ENCODE results near the gene SERINC5. TPM values are rescaled to one million over a fixed set of nuclear protein-coding genes. Genes with fewer than 3 reads are reported as not detected.

SERINC5 gene
- total RNA-seq, 1 experiment from 2014 or later, result 5.7 TPM

DNA sequence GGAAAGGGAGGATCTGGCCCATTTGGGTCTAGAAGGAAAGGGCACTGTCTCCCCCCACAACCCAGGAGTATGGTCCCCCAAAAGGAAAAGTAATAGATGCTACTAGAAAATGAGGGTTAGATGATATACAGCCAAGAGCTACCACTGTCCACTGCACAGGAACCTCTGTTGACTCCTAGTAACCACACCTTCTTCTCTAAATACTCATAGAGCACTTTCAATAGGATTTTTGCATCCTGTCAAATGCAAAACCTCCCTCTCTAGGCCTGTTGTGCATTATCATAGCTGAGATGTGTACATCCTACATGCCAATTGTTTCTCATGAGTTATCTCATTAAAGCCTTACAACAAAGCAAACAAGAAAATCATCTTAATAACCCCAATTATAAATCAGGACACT lies 153.9 kb downstream of the SERINC5 start:
- intact Hi-C loops (cut with micrococcal nuclease), result no loop called here
- no peaks in the 10 kb centered on the region for H3K79me2 ChIP-seq (ENCODE audit: low read length)
- no peak overlapping the region for H3K9ac ChIP-seq (ENCODE audit: low read length)
- no peak for TF ChIP-seq CTCF (conservative IDR thresholded peaks at IDR 0.05; ENCODE audit: low read depth, low read length)
- no peak for TF ChIP-seq EZH2 (IDR thresholded peaks at IDR 0.05; ENCODE audit: low read length, unreplicated experiment)
- TF ChIP-seq EZH2phosphoT487 (IDR thresholded peaks at IDR 0.05; ENCODE audit: borderline replicate concordance, low read length), result no peak
- ATAC-seq (no peak), DNase-seq (no peak)
- no peaks in the 10 kb centered on the region for H3K4me1 ChIP-seq (ENCODE audit: insufficient read depth, low read length)
- H3K27ac ChIP-seq (ENCODE audit: low read length), result no peak overlapping the region
- H3K36me3 ChIP-seq (ENCODE audit: low read depth, low read length), result no peaks in the 10 kb centered on the region
- H3K4me3 ChIP-seq (ENCODE audit: low read length), result no peak overlapping the region
- no peak overlapping the region for H3K4me2 ChIP-seq (ENCODE audit: low read length)
- H2AFZ ChIP-seq (ENCODE audit: low read length), result no peak overlapping the region
- no peaks in the 10 kb centered on the region for H3K9me3 ChIP-seq (ENCODE audit: low read length)
- H3K27me3 ChIP-seq (ENCODE audit: low read length), result no peaks in the 10 kb centered on the region
- H3K9me2 ChIP-seq (replicated peaks; ENCODE audit: low read length), result no peaks in the 10 kb centered on the region
- BruUV-seq (replicated peaks), result no TSS peak
- CTCF ChIA-PET, result no interaction called here
- H4K20me1 ChIP-seq (ENCODE audit: low read length), result no peaks in the 10 kb centered on the region
- H3F3A ChIP-seq (ENCODE audit: low read length, unreplicated experiment), result no peaks in the 10 kb centered on the region
- POLR2A ChIA-PET (ENCODE audit: unreplicated experiment), result no interaction called here

- no peaks in the 10 kb centered on the region for H3K9me3 ChIP-seq (ENCODE audit: low read length)
- H3K27ac ChIP-seq (ENCODE audit: low read length), result no peak overlapping the region
- ATAC-seq, result no peak
- CTCF ChIA-PET, result no interaction called here
- no peak overlapping the region for H3K9ac ChIP-seq (ENCODE audit: low read length)
- H3K27me3 ChIP-seq (ENCODE audit: low read length), result no peaks in the 10 kb centered on the region
- DNase-seq, result no peak
- POLR2A ChIA-PET (ENCODE audit: unreplicated experiment), result no interaction called here
- BruUV-seq (replicated peaks), result no TSS peak
- TF ChIP-seq EZH2 (IDR thresholded peaks at IDR 0.05; ENCODE audit: low read length, unreplicated experiment), result no peak
- no peak for TF ChIP-seq EZH2phosphoT487 (IDR thresholded peaks at IDR 0.05; ENCODE audit: borderline replicate concordance, low read length)
- TF ChIP-seq CTCF (conservative IDR thresholded peaks at IDR 0.05; ENCODE audit: low read depth, low read length), result no peak
- no peak overlapping the region for H3K4me3 ChIP-seq (ENCODE audit: low read length)
- H4K20me1 ChIP-seq (ENCODE audit: low read length), result no peaks in the 10 kb centered on the region
- intact Hi-C loops (cut with micrococcal nuclease), result no loop called here
- H3K9me2 ChIP-seq (replicated peaks; ENCODE audit: low read length), result no peaks in the 10 kb centered on the region
- no peaks in the 10 kb centered on the region for H3F3A ChIP-seq (ENCODE audit: low read length, unreplicated experiment)
- H3K79me2 ChIP-seq (ENCODE audit: low read length), result no peaks in the 10 kb centered on the region
- H3K4me1 ChIP-seq (ENCODE audit: insufficient read depth, low read length), result no peaks in the 10 kb centered on the region
- no peak overlapping the region for H3K4me2 ChIP-seq (ENCODE audit: low read length)
- H2AFZ ChIP-seq (ENCODE audit: low read length), result no peak overlapping the region
- no peaks in the 10 kb centered on the region for H3K36me3 ChIP-seq (ENCODE audit: low read depth, low read length)
Measured at GRCh38 chr5:80097451-80097850, 158.4 kb downstream of the SERINC5 start.

GRCh38 chr5:80094236-80094738 lies 161.6 kb downstream of the SERINC5 start:
- Histone ChIP-seq H3K4me3 (ENCODE audit: low read length) (no peak overlapping the region), H3K36me3 (ENCODE audit: low read depth, low read length) (no peaks in the 10 kb centered on the region), H3K79me2 (ENCODE audit: low read length) (no peaks in the 10 kb centered on the region), H2AFZ (ENCODE audit: low read length) (no peak overlapping the region), H3K9me3 (ENCODE audit: low read length) (no peaks in the 10 kb centered on the region), H3K9me2 (replicated peaks; ENCODE audit: low read length) (no peaks in the 10 kb centered on the region), H3K9ac (ENCODE audit: low read length) (no peak overlapping the region), H3K27ac (ENCODE audit: low read length) (no peak overlapping the region), H3K4me1 (ENCODE audit: insufficient read depth, low read length) (no peaks in the 10 kb centered on the region), H4K20me1 (ENCODE audit: low read length) (no peaks in the 10 kb centered on the region), H3K27me3 (ENCODE audit: low read length) (no peaks in the 10 kb centered on the region), H3F3A (ENCODE audit: low read length, unreplicated experiment) (no peaks in the 10 kb centered on the region), H3K4me2 (ENCODE audit: low read length) (no peak overlapping the region)
- intact Hi-C loops (cut with micrococcal nuclease), result loop anchor here (5.0 kb wide), 1 partner anchor 83 kb away; no protein-coding TSS in a partner anchor
- ChIA-PET CTCF (interaction anchor here (0.6 kb wide), 1 partner anchor 212 kb away, joined by 4 read pairs; no protein-coding TSS in a partner anchor), POLR2A (ENCODE audit: unreplicated experiment) (no interaction called here)
- BruUV-seq (replicated peaks), result no TSS peak
- ATAC-seq, result no peak
- TF ChIP-seq EZH2 (IDR thresholded peaks at IDR 0.05; ENCODE audit: low read length, unreplicated experiment) (no peak), EZH2phosphoT487 (IDR thresholded peaks at IDR 0.05; ENCODE audit: borderline replicate concordance, low read length) (no peak), CTCF (conservative IDR thresholded peaks at IDR 0.05; ENCODE audit: low read depth, low read length) (no peak)
- no peak for DNase-seq
